Mammary epithelial cell (primary cell): ENCODE measurements around the gene NF2.

Experiments
- CTCF ChIP-seq, 2 donors: IDR thresholded peaks in 1 of 2; conservative IDR thresholded peaks in 1 of 2; 2 replicates each; pipeline ENCODE4 v1.5.1; 2011 to 2012; ENCODE audit warnings: inconsistent platforms in 2 of 2, low read length in 2 of 2, mild to moderate bottlenecking in 2 of 2, control low read depth in 1 of 2, low read depth in 1 of 2; ENCODE audit not compliant: insufficient read depth in 1 of 2; ENCODE audit errors: extremely low read depth in 1 of 2
- EZH2 ChIP-seq: IDR thresholded peaks from 2 replicates; pipeline ENCODE4 v1.6.1; 2012; ENCODE audit warnings: low read length, inconsistent platforms, borderline replicate concordance

- TF ChIP-seq EZH2 = no peak
- TF ChIP-seq CTCF (conservative IDR thresholded peaks at IDR 0.05 in 1 of 2, IDR thresholded peaks at IDR 0.05 in 1 of 2; ENCODE audit: extremely low read depth in 1 of 2, insufficient read depth in 1 of 2, low read depth in 1 of 2, low read length in 2 of 2) = no peak
Measured at GRCh38 chr22:29596408-29596807, 7.0 kb upstream of the NF2 start.
